ENCODE data around the gene PHOSPHO1.

DNA sequence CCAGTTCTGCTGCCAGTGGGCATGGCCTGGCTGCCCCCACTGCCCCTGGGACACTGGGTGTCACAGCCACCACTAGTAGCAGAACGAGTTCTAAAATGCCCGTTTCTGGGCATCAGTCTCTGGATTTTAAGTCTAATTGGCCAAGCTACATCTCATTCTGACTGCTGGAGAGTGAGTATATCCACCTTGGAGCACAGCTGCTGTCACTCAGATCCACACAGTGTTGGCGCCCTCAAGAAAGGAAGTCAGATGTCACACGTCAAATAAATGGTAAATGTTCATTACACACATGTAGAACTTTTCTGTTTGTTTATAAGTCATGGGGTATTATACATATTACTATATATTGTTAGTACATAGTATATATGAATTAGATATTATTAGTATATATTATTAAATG, 39.7 kb downstream of the PHOSPHO1 start:
- TF ChIP-seq, protein P1, sequence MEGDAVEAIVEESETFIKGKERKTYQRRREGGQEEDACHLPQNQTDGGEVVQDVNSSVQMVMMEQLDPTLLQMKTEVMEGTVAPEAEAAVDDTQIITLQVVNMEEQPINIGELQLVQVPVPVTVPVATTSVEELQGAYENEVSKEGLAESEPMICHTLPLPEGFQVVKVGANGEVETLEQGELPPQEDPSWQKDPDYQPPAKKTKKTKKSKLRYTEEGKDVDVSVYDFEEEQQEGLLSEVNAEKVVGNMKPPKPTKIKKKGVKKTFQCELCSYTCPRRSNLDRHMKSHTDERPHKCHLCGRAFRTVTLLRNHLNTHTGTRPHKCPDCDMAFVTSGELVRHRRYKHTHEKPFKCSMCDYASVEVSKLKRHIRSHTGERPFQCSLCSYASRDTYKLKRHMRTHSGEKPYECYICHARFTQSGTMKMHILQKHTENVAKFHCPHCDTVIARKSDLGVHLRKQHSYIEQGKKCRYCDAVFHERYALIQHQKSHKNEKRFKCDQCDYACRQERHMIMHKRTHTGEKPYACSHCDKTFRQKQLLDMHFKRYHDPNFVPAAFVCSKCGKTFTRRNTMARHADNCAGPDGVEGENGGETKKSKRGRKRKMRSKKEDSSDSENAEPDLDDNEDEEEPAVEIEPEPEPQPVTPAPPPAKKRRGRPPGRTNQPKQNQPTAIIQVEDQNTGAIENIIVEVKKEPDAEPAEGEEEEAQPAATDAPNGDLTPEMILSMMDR (IDR thresholded peaks at IDR 0.05), result no peak
- TF ChIP-seq, protein P2, sequence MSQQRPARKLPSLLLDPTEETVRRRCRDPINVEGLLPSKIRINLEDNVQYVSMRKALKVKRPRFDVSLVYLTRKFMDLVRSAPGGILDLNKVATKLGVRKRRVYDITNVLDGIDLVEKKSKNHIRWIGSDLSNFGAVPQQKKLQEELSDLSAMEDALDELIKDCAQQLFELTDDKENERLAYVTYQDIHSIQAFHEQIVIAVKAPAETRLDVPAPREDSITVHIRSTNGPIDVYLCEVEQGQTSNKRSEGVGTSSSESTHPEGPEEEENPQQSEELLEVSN (IDR thresholded peaks at IDR 0.05; ENCODE audit: borderline replicate concordance, low read depth), result no peak
- TF ChIP-seq EP300 (IDR thresholded peaks at IDR 0.05), result no peak
- no peak for TF ChIP-seq MAFK (IDR thresholded peaks at IDR 0.05; ENCODE audit: partially characterized antibody)
- no peak for TF ChIP-seq RAD21 (conservative IDR thresholded peaks at IDR 0.05 in 1 of 2, IDR thresholded peaks at IDR 0.05 in 1 of 2)
- TF ChIP-seq CHD2 (IDR thresholded peaks at IDR 0.05; ENCODE audit: low read length, partially characterized antibody), result no peak
- TF ChIP-seq, protein P3, sequence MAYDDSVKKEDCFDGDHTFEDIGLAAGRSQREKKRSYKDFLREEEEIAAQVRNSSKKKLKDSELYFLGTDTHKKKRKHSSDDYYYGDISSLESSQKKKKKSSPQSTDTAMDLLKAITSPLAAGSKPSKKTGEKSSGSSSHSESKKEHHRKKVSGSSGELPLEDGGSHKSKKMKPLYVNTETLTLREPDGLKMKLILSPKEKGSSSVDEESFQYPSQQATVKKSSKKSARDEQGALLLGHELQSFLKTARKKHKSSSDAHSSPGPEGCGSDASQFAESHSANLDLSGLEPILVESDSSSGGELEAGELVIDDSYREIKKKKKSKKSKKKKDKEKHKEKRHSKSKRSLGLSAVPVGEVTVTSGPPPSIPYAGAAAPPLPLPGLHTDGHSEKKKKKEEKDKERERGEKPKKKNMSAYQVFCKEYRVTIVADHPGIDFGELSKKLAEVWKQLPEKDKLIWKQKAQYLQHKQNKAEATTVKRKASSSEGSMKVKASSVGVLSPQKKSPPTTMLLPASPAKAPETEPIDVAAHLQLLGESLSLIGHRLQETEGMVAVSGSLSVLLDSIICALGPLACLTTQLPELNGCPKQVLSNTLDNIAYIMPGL (CRISPR knock-in tag; IDR thresholded peaks at IDR 0.05; ENCODE audit: borderline replicate concordance), result no peak
- TF ChIP-seq HEYL (CRISPR knock-in tag; IDR thresholded peaks at IDR 0.05), result no peak
